Suprapubic skin (tissue), 3 donors: ENCODE measurements around the gene TENT4A.

Experiments
- EP300 ChIP-seq: sonication (generic); formaldehyde crosslinking; IDR thresholded peaks from one replicate; pipeline ENCODE4 v1.6.1; 2017; ENCODE audit warnings: antibody characterized with exemption
- POLR2A ChIP-seq, 2 donors: fragments of 450-650 bp; IDR thresholded peaks; one replicate each; pipeline ENCODE4 v1.6.1; 2017; ENCODE audit warnings: antibody characterized with exemption in 2 of 2, mild to moderate bottlenecking in 2 of 2, moderate library complexity in 2 of 2
- TF ChIP-seq, protein P1 (sequence below), 2 donors: fragments of 200-600 bp in 1 of 2; fragments of 450-650 bp in 1 of 2; sonication (generic) in 1 of 2; IDR thresholded peaks; one replicate each; pipeline ENCODE4 v1.5.1; 2016 to 2019; ENCODE audit warnings: antibody characterized with exemption in 2 of 2, mild to moderate bottlenecking in 1 of 2, moderate library complexity in 1 of 2

DNA sequence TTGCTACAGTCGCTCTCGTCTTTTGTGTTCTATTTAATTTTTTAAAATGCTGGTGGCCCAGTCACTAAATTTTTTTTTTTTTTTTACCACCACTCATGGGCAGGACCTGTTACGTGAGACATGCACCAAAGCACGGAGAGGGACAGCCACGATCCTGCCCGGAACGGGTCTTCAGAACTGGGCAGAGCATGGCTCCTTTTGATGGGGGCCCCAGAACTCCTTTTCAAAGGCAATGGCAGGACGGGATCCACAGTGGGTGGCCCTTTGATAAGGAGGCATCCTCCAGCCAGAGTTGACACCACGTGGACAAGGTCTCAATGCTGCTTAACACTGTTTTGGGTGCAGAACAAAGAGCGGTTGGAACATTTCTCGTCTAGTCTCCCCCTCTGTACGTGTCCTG lies 50.0 kb downstream of the TENT4A start:
- TF ChIP-seq, protein P1, sequence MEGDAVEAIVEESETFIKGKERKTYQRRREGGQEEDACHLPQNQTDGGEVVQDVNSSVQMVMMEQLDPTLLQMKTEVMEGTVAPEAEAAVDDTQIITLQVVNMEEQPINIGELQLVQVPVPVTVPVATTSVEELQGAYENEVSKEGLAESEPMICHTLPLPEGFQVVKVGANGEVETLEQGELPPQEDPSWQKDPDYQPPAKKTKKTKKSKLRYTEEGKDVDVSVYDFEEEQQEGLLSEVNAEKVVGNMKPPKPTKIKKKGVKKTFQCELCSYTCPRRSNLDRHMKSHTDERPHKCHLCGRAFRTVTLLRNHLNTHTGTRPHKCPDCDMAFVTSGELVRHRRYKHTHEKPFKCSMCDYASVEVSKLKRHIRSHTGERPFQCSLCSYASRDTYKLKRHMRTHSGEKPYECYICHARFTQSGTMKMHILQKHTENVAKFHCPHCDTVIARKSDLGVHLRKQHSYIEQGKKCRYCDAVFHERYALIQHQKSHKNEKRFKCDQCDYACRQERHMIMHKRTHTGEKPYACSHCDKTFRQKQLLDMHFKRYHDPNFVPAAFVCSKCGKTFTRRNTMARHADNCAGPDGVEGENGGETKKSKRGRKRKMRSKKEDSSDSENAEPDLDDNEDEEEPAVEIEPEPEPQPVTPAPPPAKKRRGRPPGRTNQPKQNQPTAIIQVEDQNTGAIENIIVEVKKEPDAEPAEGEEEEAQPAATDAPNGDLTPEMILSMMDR (IDR thresholded peaks at IDR 0.05): no peak
- TF ChIP-seq EP300 (no peak), POLR2A (IDR thresholded peaks at IDR 0.05) (no peak)
